GM18499 (cell line): Measurements from ENCODE around the gene CCSER1.

Experiments
- ATAC-seq: cut with Tn5 transposase; IDR thresholded peaks from one replicate; pipeline ENCODE4 v1.9.1; 2021; ENCODE audit warnings: moderate number of reproducible peaks; ENCODE audit not compliant: insufficient read depth, unreplicated experiment

CCSER1 gene

GRCh38 chr4:90994851-90995574 is 867.8 kb downstream of the CCSER1 start:
- ATAC-seq: no peak

- ATAC-seq: no peak
Observed at GRCh38 chr4:90995996-90996395, 868.8 kb downstream of the CCSER1 start.

- ATAC-seq: no peak
Observed at GRCh38 chr4:90996813-90997212, 869.6 kb downstream of the CCSER1 start.

- no peak for ATAC-seq
Observed at GRCh38 chr4:91015861-91016260, 888.7 kb downstream of the CCSER1 start.

- no peak for ATAC-seq
Observed at GRCh38 chr4:91019513-91019912, 892.3 kb downstream of the CCSER1 start.

GRCh38 chr4:91025241-91026148 is 898.3 kb downstream of the CCSER1 start:
- ATAC-seq: no peak

GRCh38 chr4:91028228-91028627 is 901.0 kb downstream of the CCSER1 start:
- no peak for ATAC-seq

GRCh38 chr4:91031761-91032160 is 904.6 kb downstream of the CCSER1 start:
- ATAC-seq: no peak

GRCh38 chr4:91032725-91033445 is 905.7 kb downstream of the CCSER1 start:
- no peak for ATAC-seq

GRCh38 chr4:91035276-91035675 is 908.1 kb downstream of the CCSER1 start:
- ATAC-seq: no peak

- ATAC-seq: no peak
Observed at GRCh38 chr4:91037951-91038350, 910.8 kb downstream of the CCSER1 start.

- ATAC-seq: no peak
Observed at GRCh38 chr4:91057871-91058270, 930.7 kb downstream of the CCSER1 start.

- no peak for ATAC-seq
Observed at GRCh38 chr4:91058345-91058744, 931.2 kb downstream of the CCSER1 start.

GRCh38 chr4:91064157-91064853 is 937.1 kb downstream of the CCSER1 start:
- ATAC-seq: no peak

- ATAC-seq: no peak
Observed at GRCh38 chr4:91065117-91065516, 937.9 kb downstream of the CCSER1 start.

GRCh38 chr4:91070736-91071135 is 943.5 kb downstream of the CCSER1 start:
- ATAC-seq: no peak

- ATAC-seq: no peak
Observed at GRCh38 chr4:91076147-91076546, 949.0 kb downstream of the CCSER1 start.

GRCh38 chr4:91085961-91086360 is 958.8 kb downstream of the CCSER1 start:
- ATAC-seq: no peak

GRCh38 chr4:91087743-91088142 is 960.5 kb downstream of the CCSER1 start:
- no peak for ATAC-seq

GRCh38 chr4:91089178-91089577 is 962.0 kb downstream of the CCSER1 start:
- no peak for ATAC-seq
